Pons (tissue), 1 donor: ENCODE data around the gene SOWAHA.

ENCODE experiments used
- DNase-seq: peaks from one replicate; pipeline ENCODE4 v3.0.0-alpha.2; 2016; ENCODE audit warnings: low spot score

The SOWAHA gene

DNA sequence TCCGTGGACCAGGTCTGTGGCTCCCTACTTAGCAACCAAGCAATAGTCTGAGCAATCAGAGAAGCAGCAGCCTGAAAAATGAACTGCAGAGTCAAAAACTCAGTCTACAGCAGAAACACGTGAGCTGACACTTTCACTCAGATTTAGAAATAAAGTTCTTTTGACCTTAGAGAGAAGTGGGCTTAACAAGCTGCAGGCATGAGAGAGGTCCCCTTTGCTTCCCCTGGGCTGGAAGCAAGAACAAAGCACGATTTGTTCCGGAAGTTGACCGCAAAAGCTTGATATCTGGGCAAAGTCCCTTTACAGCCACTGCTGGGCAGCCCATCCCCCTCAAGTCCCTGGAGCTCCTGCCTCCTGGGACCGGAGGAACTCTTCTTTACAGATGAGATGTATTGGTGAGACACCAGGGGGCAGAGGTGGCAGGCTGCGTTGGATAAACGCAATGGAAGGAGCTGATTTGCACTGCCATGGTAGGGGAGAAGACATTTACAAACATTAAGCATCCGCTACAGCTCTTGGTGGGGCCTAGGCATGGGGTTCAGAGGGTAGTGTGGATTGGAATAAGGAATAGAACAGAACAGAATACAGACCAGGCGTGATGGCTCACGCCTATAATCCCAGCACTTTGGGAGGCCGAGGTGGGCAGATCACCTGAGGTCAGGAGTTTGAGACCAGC is 5.8 kb upstream of the SOWAHA start:
- DNase-seq = peak; percentile 91

GRCh38 chr5:132808448-132808847 is 4.7 kb upstream of the SOWAHA start:
- no peak for DNase-seq

GRCh38 chr5:132808866-132809265 is 4.2 kb upstream of the SOWAHA start:
- DNase-seq = no peak

DNA sequence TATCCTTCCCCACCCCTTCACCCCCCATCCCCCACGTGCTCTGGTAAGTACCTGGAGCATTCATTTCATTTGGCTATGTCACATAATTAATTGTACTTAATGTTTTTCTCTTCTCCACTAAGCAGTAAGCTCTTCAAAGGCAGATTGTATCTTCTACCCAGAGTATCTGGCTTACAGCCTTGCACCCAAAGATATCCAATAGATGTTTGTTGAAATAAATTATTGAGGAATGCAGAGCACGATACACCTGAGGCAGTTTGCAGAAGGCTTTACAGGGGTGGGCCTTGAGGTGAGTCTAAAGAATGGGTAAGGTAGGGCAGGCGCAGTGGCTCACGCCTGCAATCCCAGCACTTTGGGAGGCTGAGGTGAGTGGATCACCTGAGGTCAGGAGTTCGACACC is 2.5 kb upstream of the SOWAHA start:
- no peak for DNase-seq

- no peak for DNase-seq
Measured at GRCh38 chr5:132812123-132812765, 858 bp upstream of the SOWAHA start.

DNA sequence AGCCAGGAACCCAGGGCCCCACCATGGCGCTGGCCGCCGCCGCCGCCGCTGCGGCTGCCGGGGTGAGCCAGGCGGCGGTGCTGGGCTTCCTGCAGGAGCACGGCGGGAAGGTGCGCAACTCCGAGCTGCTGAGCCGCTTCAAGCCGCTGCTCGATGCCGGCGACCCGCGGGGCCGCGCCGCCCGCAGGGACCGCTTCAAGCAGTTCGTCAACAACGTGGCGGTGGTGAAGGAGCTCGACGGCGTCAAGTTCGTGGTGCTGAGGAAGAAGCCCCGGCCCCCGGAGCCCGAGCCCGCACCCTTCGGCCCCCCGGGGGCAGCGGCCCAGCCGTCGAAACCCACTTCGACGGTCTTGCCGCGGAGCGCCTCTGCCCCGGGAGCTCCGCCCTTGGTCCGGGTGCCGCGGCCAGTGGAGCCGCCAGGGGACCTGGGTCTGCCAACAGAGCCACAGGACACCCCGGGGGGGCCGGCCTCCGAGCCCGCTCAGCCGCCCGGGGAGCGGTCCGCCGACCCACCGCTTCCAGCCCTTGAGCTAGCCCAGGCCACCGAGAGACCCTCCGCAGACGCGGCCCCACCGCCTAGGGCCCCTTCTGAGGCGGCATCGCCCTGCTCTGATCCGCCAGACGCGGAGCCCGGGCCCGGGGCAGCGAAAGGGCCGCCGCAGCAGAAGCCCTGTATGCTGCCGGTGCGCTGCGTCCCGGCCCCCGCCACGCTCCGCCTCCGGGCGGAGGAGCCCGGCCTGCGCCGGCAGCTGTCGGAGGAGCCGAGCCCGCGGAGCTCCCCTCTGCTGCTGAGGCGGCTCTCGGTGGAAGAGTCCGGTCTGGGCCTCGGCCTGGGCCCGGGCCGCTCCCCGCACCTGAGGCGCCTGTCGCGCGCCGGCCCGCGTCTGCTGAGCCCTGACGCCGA is 749 bp downstream of the SOWAHA start:
- no peak for DNase-seq

DNA sequence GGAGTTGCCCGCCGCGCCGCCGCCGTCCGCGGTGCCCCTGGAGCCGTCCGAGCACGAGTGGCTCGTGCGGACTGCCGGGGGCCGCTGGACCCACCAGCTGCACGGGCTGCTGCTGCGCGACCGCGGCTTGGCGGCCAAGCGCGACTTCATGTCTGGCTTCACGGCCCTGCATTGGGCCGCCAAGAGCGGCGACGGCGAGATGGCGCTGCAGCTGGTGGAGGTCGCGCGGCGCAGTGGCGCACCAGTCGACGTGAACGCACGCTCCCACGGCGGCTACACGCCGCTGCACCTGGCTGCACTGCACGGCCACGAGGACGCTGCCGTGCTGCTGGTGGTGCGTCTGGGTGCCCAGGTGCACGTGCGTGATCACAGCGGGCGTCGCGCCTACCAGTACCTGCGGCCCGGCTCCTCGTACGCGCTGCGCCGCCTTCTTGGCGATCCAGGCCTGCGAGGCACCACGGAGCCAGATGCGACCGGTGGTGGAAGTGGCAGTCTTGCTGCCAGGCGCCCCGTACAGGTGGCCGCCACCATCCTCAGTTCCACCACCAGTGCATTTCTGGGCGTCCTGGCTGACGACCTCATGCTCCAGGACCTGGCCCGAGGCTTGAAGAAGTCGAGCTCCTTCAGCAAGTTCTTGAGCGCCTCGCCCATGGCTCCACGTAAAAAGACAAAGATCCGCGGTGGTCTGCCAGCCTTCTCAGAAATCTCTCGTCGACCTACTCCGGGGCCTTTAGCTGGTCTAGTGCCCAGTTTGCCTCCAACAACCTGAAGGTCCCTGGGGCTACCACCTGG is 1.6 kb downstream of the SOWAHA start:
- no peak for DNase-seq

DNA sequence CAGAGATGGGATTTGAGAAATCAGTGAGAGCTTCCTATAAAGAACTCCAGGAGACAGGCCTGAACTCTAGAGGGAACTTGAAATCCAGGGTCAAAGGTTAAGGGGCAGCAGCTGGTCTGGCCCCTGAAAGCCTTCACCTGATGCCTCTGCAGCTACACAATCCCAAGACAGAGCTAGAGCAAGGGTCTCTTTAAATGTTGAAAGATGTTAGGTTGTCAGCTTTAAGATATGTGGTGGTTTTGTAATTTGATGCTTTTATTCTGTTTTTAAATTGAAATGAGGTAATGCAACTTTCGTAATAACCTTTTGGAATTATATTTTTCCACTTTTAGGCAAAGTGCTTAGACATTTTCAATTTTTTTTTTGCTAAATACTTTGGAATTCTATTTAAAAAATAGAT is 2.4 kb downstream of the SOWAHA start:
- no peak for DNase-seq

- DNase-seq = no peak
Measured at GRCh38 chr5:132816083-132816482, 3.0 kb downstream of the SOWAHA start.

DNA sequence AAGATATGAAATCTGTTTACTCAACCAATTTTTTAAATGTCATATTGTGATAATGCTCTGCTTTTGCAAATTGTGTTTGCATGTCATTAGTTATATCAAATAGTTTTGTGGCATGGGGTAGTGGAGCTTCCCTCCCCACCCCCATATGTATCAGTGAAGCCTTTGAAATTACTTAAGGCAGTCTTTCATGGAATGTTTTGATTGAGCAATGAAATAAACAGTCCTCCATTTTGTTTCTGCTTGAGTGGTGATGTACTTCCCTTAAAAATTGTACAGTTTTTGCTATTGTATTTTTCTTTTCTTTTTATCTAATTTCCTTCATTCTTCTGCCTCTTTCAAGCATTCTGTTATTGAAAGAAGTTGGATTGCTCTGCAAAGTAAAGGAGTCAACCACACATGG is 3.5 kb downstream of the SOWAHA start:
- no peak for DNase-seq

GRCh38 chr5:132817011-132817410 is 3.9 kb downstream of the SOWAHA start:
- no peak for DNase-seq

DNA sequence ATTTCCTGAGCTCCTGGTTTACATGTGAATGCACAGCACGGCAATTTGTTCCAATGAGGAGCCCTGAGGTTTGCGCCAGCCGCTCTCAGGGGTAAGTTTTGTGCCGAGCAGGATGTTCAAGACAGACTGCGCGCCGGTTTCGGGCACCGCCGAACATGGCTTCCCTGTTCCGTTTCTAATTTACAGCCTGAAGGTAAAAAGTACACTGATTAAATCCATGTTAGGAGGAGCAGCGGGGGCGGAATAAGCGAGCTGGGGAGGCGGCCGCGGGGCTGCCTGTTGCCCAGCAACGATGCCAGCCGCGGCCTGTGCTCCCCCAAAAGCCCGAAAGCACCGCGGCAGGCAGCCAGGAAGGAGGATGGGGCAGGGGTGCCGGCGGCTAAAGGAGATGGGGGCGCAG is 6.4 kb downstream of the SOWAHA start:
- DNase-seq = no peak

GRCh38 chr5:132820162-132820754 is 7.2 kb downstream of the SOWAHA start:
- DNase-seq = peak; percentile 98

DNA sequence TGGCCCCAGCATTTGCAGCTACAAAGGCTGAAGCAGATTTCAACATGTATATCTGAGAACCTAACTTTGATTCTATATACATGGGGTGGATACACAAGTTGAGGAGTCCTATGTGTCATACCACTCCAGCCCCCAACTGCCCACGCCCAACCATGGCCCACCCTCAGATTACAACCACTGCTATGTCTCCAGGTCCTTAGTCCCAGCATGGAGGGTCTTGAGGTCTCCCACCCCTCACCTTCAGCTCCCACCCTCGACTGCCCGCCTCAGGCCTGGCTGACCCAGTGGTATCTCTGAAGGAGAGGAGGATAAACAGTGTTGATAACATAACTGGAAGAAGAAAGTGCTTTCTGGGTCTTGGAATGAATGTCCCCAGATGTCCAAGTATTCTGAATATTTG is 8.2 kb downstream of the SOWAHA start:
- no peak for DNase-seq

DNA sequence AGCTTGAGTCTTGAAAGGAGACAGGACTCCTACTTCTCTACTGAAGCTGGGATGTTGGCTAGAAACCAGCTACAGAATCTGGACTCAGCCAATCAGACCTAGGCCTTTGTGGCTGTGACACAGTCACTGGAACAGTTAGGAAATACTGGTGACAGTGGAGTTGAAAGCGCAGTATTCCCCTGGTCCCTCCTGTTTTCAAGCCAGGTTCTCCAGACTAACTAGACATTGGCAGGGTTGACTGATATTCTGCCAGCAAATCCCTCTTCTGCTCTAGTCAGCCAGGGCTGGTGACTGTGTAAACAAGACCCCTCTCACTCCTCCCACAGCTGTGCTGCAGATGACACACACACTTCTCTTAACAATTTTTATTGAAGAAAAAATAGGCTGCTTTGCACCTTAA is 8.7 kb downstream of the SOWAHA start:
- DNase-seq = peak; percentile 94

GRCh38 chr5:132822650-132823480 is 9.8 kb downstream of the SOWAHA start:
- no peak for DNase-seq

GRCh38 chr5:132823481-132824050 is 10.5 kb downstream of the SOWAHA start:
- no peak for DNase-seq

- DNase-seq = no peak
Measured at GRCh38 chr5:132824426-132824825, 11.3 kb downstream of the SOWAHA start.

DNA sequence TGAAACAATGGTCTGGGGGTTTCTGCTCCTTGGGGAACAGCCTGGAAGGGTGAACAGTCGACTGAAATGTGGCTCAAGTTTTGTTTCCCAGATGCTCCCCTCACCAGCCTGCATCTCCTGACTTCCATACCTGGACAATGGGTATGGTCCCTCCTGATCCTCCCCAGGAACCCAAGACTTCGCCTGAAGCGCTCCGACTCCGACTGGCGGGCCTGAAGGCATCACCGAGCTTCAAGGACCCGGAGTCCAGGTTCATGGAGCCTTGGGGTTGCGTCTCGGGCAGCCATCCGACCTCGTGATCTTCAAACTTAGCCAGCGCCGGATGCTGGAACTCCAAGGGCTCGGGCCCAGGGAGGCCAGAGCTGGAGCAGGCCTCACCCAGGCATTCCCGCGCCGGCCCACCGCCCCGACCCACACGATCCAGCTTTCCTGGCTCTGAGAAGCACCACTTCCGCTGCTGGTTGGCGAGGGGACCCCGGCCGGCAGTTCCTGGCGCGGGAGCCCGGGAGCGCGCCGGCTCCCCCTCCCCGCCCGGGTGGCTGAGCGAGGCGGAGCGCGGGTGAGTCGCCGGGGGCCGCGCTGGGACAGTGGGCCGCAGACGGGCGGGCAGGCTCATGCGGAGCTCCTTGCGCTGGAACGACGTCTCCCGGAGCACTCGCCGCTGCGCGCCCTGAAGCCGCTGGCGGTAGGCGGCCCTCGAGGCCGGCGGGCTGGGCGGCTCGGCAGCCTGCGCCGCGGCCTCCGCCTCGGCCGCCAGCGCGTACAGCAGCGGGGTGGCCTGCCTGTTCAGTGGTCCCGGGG is 12.1 kb downstream of the SOWAHA start:
- no peak for DNase-seq
